ENCODE data around the gene MYRF. TPM values are rescaled to one million over a fixed set of nuclear protein-coding genes. Genes with fewer than 3 reads are reported as not detected.

MYRF gene
- total RNA-seq, 2 experiments from 2014 or later: 0.31 to 0.49 TPM

DNA sequence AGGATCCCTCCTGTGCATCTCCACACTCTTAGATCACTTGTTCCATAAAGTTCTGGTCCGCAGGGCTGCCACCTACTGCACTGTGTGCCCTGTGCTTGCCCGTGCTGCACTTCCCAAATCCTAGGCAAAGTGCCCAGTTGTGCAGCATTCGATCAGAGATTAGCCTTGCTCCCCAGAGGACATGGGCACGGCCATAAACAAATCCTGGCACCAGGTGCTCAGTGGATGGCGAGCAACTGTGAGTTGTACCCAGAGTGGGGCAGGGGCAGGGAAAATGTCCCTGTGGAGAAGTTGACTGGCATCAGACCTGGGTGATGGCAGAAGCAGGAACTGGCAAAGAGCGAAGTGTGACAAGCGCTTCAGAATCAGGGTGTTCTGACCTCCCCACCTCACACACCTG, 80.3 kb downstream of the MYRF start:
- CTCF ChIA-PET: no interaction called here
- no peak for DNase-seq
- Mint-ChIP-seq H3K4me3 (no peak overlapping the region), H3K4me1 (ENCODE audit: low read depth) (peaks cover 31% of the 10 kb centered on the region), H3K27me3 (peaks cover 55% of the 10 kb centered on the region), H3K36me3 (ENCODE audit: low read depth) (no peaks in the 10 kb centered on the region), H3K27ac (no peak overlapping the region), H3K9me3 (no peaks in the 10 kb centered on the region)
- Histone ChIP-seq H3K36me3 (ENCODE audit: insufficient read depth, low read length) (no peaks in the 10 kb centered on the region), H3K4me1 (ENCODE audit: insufficient read depth, low read length) (peaks cover 42% of the 10 kb centered on the region), H3K9me3 (ENCODE audit: control insufficient read depth in 1 of 2, insufficient read depth in 1 of 2, low read length in 2 of 2) (peaks cover 0 to 15% of the 10 kb centered on the region in 2 experiments), H3K4me3 (ENCODE audit: low read length) (no peak overlapping the region), H3K27me3 (ENCODE audit: control insufficient read depth in 1 of 2, insufficient read depth in 2 of 2, low read length in 2 of 2) (peaks cover 15 to 24% of the 10 kb centered on the region in 2 experiments), H3K27ac (ENCODE audit: low read depth in 1 of 2, low read length in 2 of 2) (no peak overlapping the region)
- TF ChIP-seq, protein P1, sequence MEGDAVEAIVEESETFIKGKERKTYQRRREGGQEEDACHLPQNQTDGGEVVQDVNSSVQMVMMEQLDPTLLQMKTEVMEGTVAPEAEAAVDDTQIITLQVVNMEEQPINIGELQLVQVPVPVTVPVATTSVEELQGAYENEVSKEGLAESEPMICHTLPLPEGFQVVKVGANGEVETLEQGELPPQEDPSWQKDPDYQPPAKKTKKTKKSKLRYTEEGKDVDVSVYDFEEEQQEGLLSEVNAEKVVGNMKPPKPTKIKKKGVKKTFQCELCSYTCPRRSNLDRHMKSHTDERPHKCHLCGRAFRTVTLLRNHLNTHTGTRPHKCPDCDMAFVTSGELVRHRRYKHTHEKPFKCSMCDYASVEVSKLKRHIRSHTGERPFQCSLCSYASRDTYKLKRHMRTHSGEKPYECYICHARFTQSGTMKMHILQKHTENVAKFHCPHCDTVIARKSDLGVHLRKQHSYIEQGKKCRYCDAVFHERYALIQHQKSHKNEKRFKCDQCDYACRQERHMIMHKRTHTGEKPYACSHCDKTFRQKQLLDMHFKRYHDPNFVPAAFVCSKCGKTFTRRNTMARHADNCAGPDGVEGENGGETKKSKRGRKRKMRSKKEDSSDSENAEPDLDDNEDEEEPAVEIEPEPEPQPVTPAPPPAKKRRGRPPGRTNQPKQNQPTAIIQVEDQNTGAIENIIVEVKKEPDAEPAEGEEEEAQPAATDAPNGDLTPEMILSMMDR (IDR thresholded peaks at IDR 0.05): no peak
- intact Hi-C loops (cut with DNase I, micrococcal nuclease): no loop called here
- POLR2A ChIA-PET: no interaction called here
- ATAC-seq (ENCODE audit: poor library complexity): no peak

DNA sequence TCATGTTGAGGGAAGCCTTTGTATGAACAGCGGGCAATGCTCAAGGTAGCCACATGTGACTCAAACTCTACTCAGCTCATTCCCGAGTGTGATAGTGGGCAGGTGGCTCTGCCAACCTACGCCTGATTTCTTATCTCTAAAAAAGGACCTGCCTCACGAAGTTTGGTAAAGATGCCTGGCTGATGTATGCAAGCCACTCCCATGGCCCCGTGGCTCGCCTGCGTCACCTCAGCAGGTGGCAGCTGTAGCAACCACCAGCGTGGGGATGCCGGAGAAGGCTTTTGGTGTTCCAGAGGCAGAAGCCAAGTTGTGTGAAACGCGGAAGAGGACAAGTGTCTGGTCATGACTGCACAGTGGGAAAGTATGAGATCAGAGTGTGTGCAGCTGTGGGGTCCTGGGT, 81.0 kb downstream of the MYRF start:
- Histone ChIP-seq H3K27ac (ENCODE audit: low read depth in 1 of 2, low read length in 2 of 2) (no peak overlapping the region), H3K27me3 (ENCODE audit: control insufficient read depth in 1 of 2, insufficient read depth in 2 of 2, low read length in 2 of 2) (peaks cover 15 to 18% of the 10 kb centered on the region in 2 experiments), H3K36me3 (ENCODE audit: insufficient read depth, low read length) (no peaks in the 10 kb centered on the region), H3K4me3 (ENCODE audit: low read length) (no peak overlapping the region), H3K9me3 (ENCODE audit: control insufficient read depth in 1 of 2, insufficient read depth in 1 of 2, low read length in 2 of 2) (peaks cover 0 to 15% of the 10 kb centered on the region in 2 experiments), H3K4me1 (ENCODE audit: insufficient read depth, low read length) (peaks cover 35% of the 10 kb centered on the region)
- peaks cover 24% of the 10 kb centered on the region for H3K4me1 Mint-ChIP-seq (ENCODE audit: low read depth)
- peak overlapping the region; percentile 22 for H3K27ac Mint-ChIP-seq
- ChIA-PET CTCF (no interaction called here), POLR2A (interaction anchor here (0.6 kb wide), 1 partner anchor 36 kb away, joined by 3 read pairs; no protein-coding TSS in a partner anchor)
- H3K4me3 Mint-ChIP-seq: peak overlapping the region; percentile 65
- H3K27me3 Mint-ChIP-seq: peaks cover 49% of the 10 kb centered on the region
- peak in 3 of 14 experiments; percentile 31 to 40 (median 31) for DNase-seq
- no peaks in the 10 kb centered on the region for H3K9me3 Mint-ChIP-seq
- no peaks in the 10 kb centered on the region for H3K36me3 Mint-ChIP-seq (ENCODE audit: low read depth)
- TF ChIP-seq, protein P1 (IDR thresholded peaks at IDR 0.05): no peak
- ATAC-seq (ENCODE audit: poor library complexity): peak; percentile 30
- intact Hi-C loops (cut with DNase I, micrococcal nuclease): no loop called here

DNA sequence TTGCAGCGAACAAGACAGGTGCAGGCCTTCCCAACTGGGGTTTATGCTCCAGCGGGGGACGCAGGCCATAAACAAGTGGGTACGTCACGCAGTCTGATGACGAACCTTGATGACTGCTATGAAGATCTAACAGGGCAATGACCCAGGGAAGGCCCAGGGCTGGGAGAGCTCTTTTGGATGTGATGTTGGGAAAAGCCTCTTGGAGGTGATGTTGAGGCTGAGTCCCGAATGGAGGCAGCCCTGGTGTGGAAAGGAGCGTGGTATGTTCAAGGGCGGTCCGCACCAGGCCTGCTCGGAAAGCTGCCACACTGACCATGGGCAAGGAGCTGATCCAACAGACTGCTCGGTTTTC, 81.5 kb downstream of the MYRF start:
- no peak for ATAC-seq (ENCODE audit: poor library complexity)
- H3K4me1 Mint-ChIP-seq (ENCODE audit: low read depth): peaks cover 22% of the 10 kb centered on the region

More for the DNA sequence above, 81.5 kb downstream of the MYRF start:
- TF ChIP-seq, protein P1 (IDR thresholded peaks at IDR 0.05): no peak
- Histone ChIP-seq H3K27me3 (ENCODE audit: control insufficient read depth in 1 of 2, insufficient read depth in 2 of 2, low read length in 2 of 2) (peaks cover 13% of the 10 kb centered on the region in 2 experiments), H3K36me3 (ENCODE audit: insufficient read depth, low read length) (no peaks in the 10 kb centered on the region), H3K27ac (ENCODE audit: low read depth in 1 of 2, low read length in 2 of 2) (no peak overlapping the region), H3K9me3 (ENCODE audit: control insufficient read depth in 1 of 2, insufficient read depth in 1 of 2, low read length in 2 of 2) (peaks cover 0 to 10% of the 10 kb centered on the region in 2 experiments), H3K4me3 (ENCODE audit: low read length) (no peak overlapping the region), H3K4me1 (ENCODE audit: insufficient read depth, low read length) (peaks cover 31% of the 10 kb centered on the region)
- ChIA-PET CTCF (no interaction called here), POLR2A (interaction anchor here (0.5 to 0.7 kb wide), 3 partner anchors 36 to 238 kb away, joined by 3 read pairs; partner anchors contain the start of gene TMEM258)
- H3K27ac Mint-ChIP-seq: peak overlapping the region; percentile 22
- no peaks in the 10 kb centered on the region for H3K36me3 Mint-ChIP-seq (ENCODE audit: low read depth)
- intact Hi-C loops (cut with DNase I, micrococcal nuclease): no loop called here
- peaks cover 45% of the 10 kb centered on the region for H3K27me3 Mint-ChIP-seq
- no peak overlapping the region for H3K4me3 Mint-ChIP-seq
- H3K9me3 Mint-ChIP-seq: no peaks in the 10 kb centered on the region
- no peak for DNase-seq

Data from CD4-positive, alpha-beta T cell (primary cell).